Spleen (tissue), 11 donors: Measurements from ENCODE around the gene C2orf92. TPM values are rescaled to one million over a fixed set of nuclear protein-coding genes. Genes with fewer than 3 reads are reported as not detected.

ENCODE experiments used
- DNase-seq: peaks from one replicate; pipeline ENCODE4 v3.0.0-alpha.2; 2020
- H3K27ac ChIP-seq, 8 donors: fragments of 200-600 bp; sonication (generic) in 7 of 8; 1 replicate in 4 of 8; 2 replicates in 4 of 8; pipeline versions ENCODE4 v1.5.0 to v1.8.0; 2016 to 2021; ENCODE audit warnings: inconsistent platforms in 4 of 8, mild to moderate bottlenecking in 4 of 8, moderate library complexity in 1 of 8
- H3K27me3 ChIP-seq, 7 donors: fragments of 200-600 bp; sonication (generic) in 6 of 7; replicated peaks in 1 of 7; 1 replicate in 4 of 7; 2 replicates in 3 of 7; pipeline versions ENCODE4 v1.5.0 to v1.8.0; 2016 to 2021; ENCODE audit warnings: inconsistent platforms in 3 of 7, mild to moderate bottlenecking in 1 of 7
- H3K36me3 ChIP-seq, 6 donors: fragments of 200-600 bp; sonication (generic) in 5 of 6; 1 replicate in 4 of 6; 2 replicates in 2 of 6; pipeline versions ENCODE4 v1.5.0 to v1.8.0; 2016 to 2021; ENCODE audit warnings: inconsistent platforms in 2 of 6
- H3K4me1 ChIP-seq, 6 donors: fragments of 200-600 bp; sonication (generic) in 5 of 6; 1 replicate in 3 of 6; 2 replicates in 3 of 6; pipeline versions ENCODE4 v1.5.0 to v1.8.0; 2016 to 2021; ENCODE audit warnings: inconsistent platforms in 3 of 6
- H3K4me3 ChIP-seq, 8 donors: fragments of 200-600 bp; sonication (generic) in 7 of 8; 1 replicate in 4 of 8; 2 replicates in 4 of 8; pipeline versions ENCODE4 v1.5.0 to v1.8.0; 2016 to 2021; ENCODE audit warnings: inconsistent platforms in 4 of 8, mild to moderate bottlenecking in 4 of 8, moderate library complexity in 2 of 8
- H3K9me3 ChIP-seq, 8 donors: fragments of 200-600 bp; sonication (generic) in 7 of 8; 1 replicate in 4 of 8; 2 replicates in 4 of 8; pipeline versions ENCODE4 v1.5.0 to v1.8.0; 2016 to 2021; ENCODE audit warnings: inconsistent platforms in 4 of 8
- CTCF ChIP-seq, 11 experiments: fragments of 200-600 bp in 7 of 11; fragments of 450-650 bp in 4 of 11; sonication (generic) in 4 of 11; IDR thresholded peaks in 8 of 11; conservative IDR thresholded peaks in 3 of 11; 1 replicate in 7 of 11; 2 replicates in 4 of 11; pipeline versions ENCODE4 v1.4.0 to v1.8.0; 2016 to 2021; ENCODE audit warnings: antibody characterized with exemption in 11 of 11, inconsistent platforms in 4 of 11, mild to moderate bottlenecking in 1 of 11
- POLR2A ChIP-seq, 3 donors: fragments of 450-650 bp; IDR thresholded peaks; one replicate each; pipeline ENCODE4 v1.5.1; 2017; ENCODE audit warnings: antibody characterized with exemption in 3 of 3, mild to moderate bottlenecking in 1 of 3
- POLR2AphosphoS5 ChIP-seq, 3 donors: sonication (generic); formaldehyde crosslinking; IDR thresholded peaks; one replicate each; pipeline ENCODE4 v1.5.1; 2017; ENCODE audit warnings: antibody characterized with exemption in 3 of 3
- WGBS, 5 donors: extraction: QIAGEN DNeasy Blood & Tissue Kit in 3 of 5; methylation state at CpG; one replicate each; pipeline versions ENCODE4 v1.1.5 to v1.1.7; 2013 to 2018; 5-methylcytosine and 5-hydroxymethylcytosine counted together
- intact Hi-C: fragments of 100-400 bp; cut with DNase I; formaldehyde crosslinking; loops from one replicate; pipeline ENCODE4 v1.15.0; 2023; ENCODE audit warnings: low total_unique reads
- polyA plus RNA-seq, 3 donors: library from polyadenylated mRNA; stranded (reverse); fragments of 200-250 nt; gene quantifications; one replicate each; pipeline ENCODE4 v1.2.1, GENCODE V29; 2013
- small RNA-seq, 4 donors: library from RNA; depleted of rRNA; stranded (forward); fragments of <200 nt; gene quantifications; one replicate each; pipeline ENCODE3, GENCODE V24; 2016
- total RNA-seq, 7 donors: library from RNA; depleted of rRNA in 3 of 7; stranded (reverse); fragments of >200 nt in 3 of 7; fragmentation: NEBNext Ultra II Directional in 4 of 7; extraction: Animal tissue kit (Norgen Biotek cat#: 25700) in 4 of 7; gene quantifications; one replicate each; pipeline versions ENCODE4 v1.1.0 to v1.2.1, GENCODE V29; 2016 to 2021
- donor health status: healthy with polysubstance abuse.
- donor health status: DM: no; HTN: no; CAD: no; lungs with moderate emphysema.
- donor health status: DM: no; HTN: no; CAD: no.
- donor health status: Bipolar disorder and iron deficiency.
- donor health status: healthy.
- donor health status: DM: no; HTN: no; CAD: no.
- donor health status: DM: yes; HTN: yes; CAD: no.

The C2orf92 gene
- total and polyA plus RNA-seq, 10 donors, result 5.7 to 33.6 (median 21.4) TPM

GRCh38 chr2:97747716-97748115 is 78.2 kb downstream of the C2orf92 start:
- Histone ChIP-seq H3K9me3 (no peaks in the 10 kb centered on the region), H3K4me3 (no peak overlapping the region), H3K27ac (peak overlapping the region in 1 of 8 donors; percentile 5), H3K36me3 (peaks cover 0 to 45% (median 3%) of the 10 kb centered on the region in 6 donors), H3K27me3 (no peaks in the 10 kb centered on the region), H3K4me1 (peaks cover 0 to 52% (median 13%) of the 10 kb centered on the region in 6 donors)
- TF ChIP-seq POLR2AphosphoS5 (IDR thresholded peaks at IDR 0.05) (no peak), POLR2A (IDR thresholded peaks at IDR 0.05) (no peak), CTCF (IDR thresholded peaks at IDR 0.05 in 8 of 11, conservative IDR thresholded peaks at IDR 0.05 in 3 of 11) (no peak)
- no peak for DNase-seq
- intact Hi-C loops, result no loop called here
- WGBS, 5 donors, result 88 to 95% (median 93%) methylated on average over 4 of the region's 4 CpGs

- H3K4me3 ChIP-seq, result no peak overlapping the region
- peaks cover 0 to 42% (median 13%) of the 10 kb centered on the region in 6 donors for H3K4me1 ChIP-seq
- peaks cover 0 to 51% (median 6%) of the 10 kb centered on the region in 6 donors for H3K36me3 ChIP-seq
- H3K9me3 ChIP-seq, result no peaks in the 10 kb centered on the region
- no peak overlapping the region for H3K27ac ChIP-seq
- WGBS, 5 donors, result 70 to 86% (median 80%) methylated on average over 5 of the region's 5 CpGs
- peak; percentile 71 for DNase-seq
- no peaks in the 10 kb centered on the region for H3K27me3 ChIP-seq
- TF ChIP-seq POLR2AphosphoS5 (IDR thresholded peaks at IDR 0.05), result peak in 1 of 3 donors; percentile 3
- no peak for TF ChIP-seq CTCF (IDR thresholded peaks at IDR 0.05 in 8 of 11, conservative IDR thresholded peaks at IDR 0.05 in 3 of 11)
- intact Hi-C loops, result no loop called here
Observed at GRCh38 chr2:97749581-97749980, 80.1 kb downstream of the C2orf92 start.

- peak; percentile 35 for DNase-seq
- Histone ChIP-seq H3K27me3 (no peaks in the 10 kb centered on the region), H3K4me3 (no peak overlapping the region), H3K36me3 (peaks cover 0 to 53% (median 10%) of the 10 kb centered on the region in 6 donors), H3K9me3 (no peaks in the 10 kb centered on the region), H3K4me1 (peaks cover 0 to 38% (median 12%) of the 10 kb centered on the region in 6 donors), H3K27ac (no peak overlapping the region)
- WGBS, 5 donors, result 95 to 100% (median 98%) methylated on average over 3 to 4 of the region's 4 CpGs
- intact Hi-C loops, result no loop called here
- TF ChIP-seq POLR2A (IDR thresholded peaks at IDR 0.05) (no peak), POLR2AphosphoS5 (IDR thresholded peaks at IDR 0.05) (peak in 1 of 3 donors; percentile 4), CTCF (IDR thresholded peaks at IDR 0.05 in 8 of 11, conservative IDR thresholded peaks at IDR 0.05 in 3 of 11) (no peak)
Observed at GRCh38 chr2:97750017-97750416, 80.5 kb downstream of the C2orf92 start.

GRCh38 chr2:97751752-97752151 is 82.2 kb downstream of the C2orf92 start:
- H3K4me1 ChIP-seq, result peaks cover 0 to 21% (median 8%) of the 10 kb centered on the region in 6 donors
- H3K36me3 ChIP-seq, result peaks cover 0 to 71% (median 24%) of the 10 kb centered on the region in 6 donors
- H3K4me3 ChIP-seq, result no peak overlapping the region
- H3K9me3 ChIP-seq, result no peaks in the 10 kb centered on the region
- H3K27ac ChIP-seq, result no peak overlapping the region
- peak; percentile 25 for DNase-seq
- TF ChIP-seq POLR2AphosphoS5 (IDR thresholded peaks at IDR 0.05), result no peak
- TF ChIP-seq CTCF (IDR thresholded peaks at IDR 0.05 in 8 of 11, conservative IDR thresholded peaks at IDR 0.05 in 3 of 11), result no peak
- TF ChIP-seq POLR2A (IDR thresholded peaks at IDR 0.05), result no peak
- WGBS, 5 donors, result 55 to 65% (median 57%) methylated on average over 3 of the region's 3 CpGs
- no peaks in the 10 kb centered on the region for H3K27me3 ChIP-seq
- intact Hi-C loops, result no loop called here

Small RNAs within 50 kb of the gene (small RNA-seq; reads per million reads assigned to genes)
- gene RNU4-8P, result 0 to 0.21 (median 0.04) reads per million in 4 donors

Other genes with a start within 250 kb of the C2orf92 start
- gene ANKRD36B, start 79.8 kb upstream of the C2orf92 start, total RNA-seq, result 100 to 1,000 TPM in 1 of 7 donors, 10 to 100 TPM in 6; 31.4 to 109 (median 51.9) TPM
- gene ANKRD36B, start 79.8 kb upstream of the C2orf92 start, polyA plus RNA-seq, result 10 to 100 TPM; 11.2 to 16.8 (median 14.1) TPM
- gene COX5B, start 23.7 kb upstream of the C2orf92 start, total RNA-seq, result 100 to 1,000 TPM; 138 to 284 (median 167) TPM
- 100 to 1,000 TPM; 291 to 341 (median 300) TPM for gene COX5B, start 23.7 kb upstream of the C2orf92 start, polyA plus RNA-seq
- gene ACTR1B, start 5.7 kb upstream of the C2orf92 start, total RNA-seq, result 100 to 1,000 TPM in 1 of 7 donors, 10 to 100 TPM in 6; 70.8 to 101 (median 78.0) TPM
- gene ACTR1B, start 5.7 kb upstream of the C2orf92 start, polyA plus RNA-seq, result 10 to 100 TPM; 59.7 to 90.2 (median 63.4) TPM
- 10 to 100 TPM; 49.9 to 96.1 (median 81.3) TPM for gene ZAP70, start 43.9 kb downstream of the C2orf92 start, total RNA-seq
- gene ZAP70, start 43.9 kb downstream of the C2orf92 start, polyA plus RNA-seq, result 10 to 100 TPM; 35.2 to 50.4 (median 49.2) TPM